Measurements from ENCODE around the gene STAT6. TPM values are rescaled to one million over a fixed set of nuclear protein-coding genes. Genes with fewer than 3 reads are reported as not detected.
A peak's percentile ranks its signal among the peaks of the same experiment; 100 is the strongest.

STAT6 gene
- total RNA-seq, 1 donor from 2014 or later: 33.8 TPM

GRCh38 chr12:57148469-57149244 lies 37.5 kb upstream of the STAT6 start:
- no peaks in the 10 kb centered on the region for H3K9me3 ChIP-seq (ENCODE audit: insufficient read depth, low read depth, low read length)
- H4K20me1 ChIP-seq (ENCODE audit: insufficient read depth, low read length): peaks cover 92% of the 10 kb centered on the region
- H3K4me3 ChIP-seq (ENCODE audit: insufficient read depth, low read depth, low read length): no peak overlapping the region
- peaks cover 56% of the 10 kb centered on the region for H3K79me2 ChIP-seq (ENCODE audit: insufficient read depth, low read length)
- H3K4me3 Mint-ChIP-seq (ENCODE audit: unreplicated experiment): no peak overlapping the region
- peaks cover 33% of the 10 kb centered on the region for H3K36me3 ChIP-seq (ENCODE audit: insufficient read depth, low read length)
- peaks cover 53% of the 10 kb centered on the region for H3K36me3 Mint-ChIP-seq (ENCODE audit: low read depth, unreplicated experiment)
- peak overlapping the region; percentile 70 for H3K27ac Mint-ChIP-seq (ENCODE audit: unreplicated experiment)
- no peaks in the 10 kb centered on the region for H3K27me3 Mint-ChIP-seq (ENCODE audit: low read depth, unreplicated experiment)
- peaks cover 50% of the 10 kb centered on the region for H3K4me1 ChIP-seq (ENCODE audit: insufficient read depth, low read length)
- no peaks in the 10 kb centered on the region for H3K9me3 Mint-ChIP-seq (ENCODE audit: unreplicated experiment)
- peaks cover 60% of the 10 kb centered on the region for H3K4me1 Mint-ChIP-seq (ENCODE audit: low read depth, unreplicated experiment)
- FAIRE-seq: no peak
- peak overlapping the region; percentile 44 for H3K9ac ChIP-seq (ENCODE audit: low read length)
- H2AFZ ChIP-seq (ENCODE audit: low read depth, low read length): no peak overlapping the region
- peak overlapping the region; percentile 10 for H3K27ac ChIP-seq (ENCODE audit: low read depth, low read length)
- TF ChIP-seq EZH2 (IDR thresholded peaks at IDR 0.05; ENCODE audit: insufficient read depth, low read length) (no peak), CTCF (IDR thresholded peaks at IDR 0.05; ENCODE audit: insufficient read depth, low read depth, low read length) (no peak)
- H3K4me2 ChIP-seq (ENCODE audit: low read length): peak overlapping the region; percentile 37
- no peaks in the 10 kb centered on the region for H3K27me3 ChIP-seq (ENCODE audit: insufficient read depth, low read length)
- DNase-seq (ENCODE audit: low read depth): no peak

GRCh38 chr12:57146961-57147944 lies 36.1 kb upstream of the STAT6 start, which contains the start of gene LRP1-AS:
LRP1-AS (minus strand) TSS chr12:57147619.
- Mint-ChIP-seq H3K27me3 (ENCODE audit: low read depth, unreplicated experiment) (no peaks in the 10 kb centered on the region), H3K27ac (ENCODE audit: unreplicated experiment) (peak within 1 kb of the TSS; percentile 62), H3K36me3 (ENCODE audit: low read depth, unreplicated experiment) (peaks cover 54% of the 10 kb centered on the region), H3K4me3 (ENCODE audit: unreplicated experiment) (peak within 1 kb of the TSS; percentile 54), H3K9me3 (ENCODE audit: unreplicated experiment) (no peaks in the 10 kb centered on the region), H3K4me1 (ENCODE audit: low read depth, unreplicated experiment) (peaks cover 58% of the 10 kb centered on the region)
- Histone ChIP-seq H3K4me1 (ENCODE audit: insufficient read depth, low read length) (peaks cover 42% of the 10 kb centered on the region), H3K9ac (ENCODE audit: low read length) (peak within 1 kb of the TSS; percentile 44), H3K27ac (ENCODE audit: low read depth, low read length) (peak within 1 kb of the TSS; percentile 61), H2AFZ (ENCODE audit: low read depth, low read length) (no peak within 1 kb of the TSS), H3K9me3 (ENCODE audit: insufficient read depth, low read depth, low read length) (no peaks in the 10 kb centered on the region), H3K36me3 (ENCODE audit: insufficient read depth, low read length) (peaks cover 40% of the 10 kb centered on the region), H3K27me3 (ENCODE audit: insufficient read depth, low read length) (no peaks in the 10 kb centered on the region), H3K79me2 (ENCODE audit: insufficient read depth, low read length) (peaks cover 48% of the 10 kb centered on the region), H3K4me2 (ENCODE audit: low read length) (peak within 1 kb of the TSS; percentile 43), H3K4me3 (ENCODE audit: insufficient read depth, low read depth, low read length) (no peak within 1 kb of the TSS), H4K20me1 (ENCODE audit: insufficient read depth, low read length) (peaks cover 92% of the 10 kb centered on the region)
- FAIRE-seq (no peak), DNase-seq (ENCODE audit: low read depth) (no peak)
- TF ChIP-seq CTCF (IDR thresholded peaks at IDR 0.05; ENCODE audit: insufficient read depth, low read depth, low read length): no peak
- TF ChIP-seq EZH2 (IDR thresholded peaks at IDR 0.05; ENCODE audit: insufficient read depth, low read length): no peak

Data from astrocyte (in vitro differentiated cells and primary cell).